ENCODE results near the gene GNG13.

Gene GNG13

DNA sequence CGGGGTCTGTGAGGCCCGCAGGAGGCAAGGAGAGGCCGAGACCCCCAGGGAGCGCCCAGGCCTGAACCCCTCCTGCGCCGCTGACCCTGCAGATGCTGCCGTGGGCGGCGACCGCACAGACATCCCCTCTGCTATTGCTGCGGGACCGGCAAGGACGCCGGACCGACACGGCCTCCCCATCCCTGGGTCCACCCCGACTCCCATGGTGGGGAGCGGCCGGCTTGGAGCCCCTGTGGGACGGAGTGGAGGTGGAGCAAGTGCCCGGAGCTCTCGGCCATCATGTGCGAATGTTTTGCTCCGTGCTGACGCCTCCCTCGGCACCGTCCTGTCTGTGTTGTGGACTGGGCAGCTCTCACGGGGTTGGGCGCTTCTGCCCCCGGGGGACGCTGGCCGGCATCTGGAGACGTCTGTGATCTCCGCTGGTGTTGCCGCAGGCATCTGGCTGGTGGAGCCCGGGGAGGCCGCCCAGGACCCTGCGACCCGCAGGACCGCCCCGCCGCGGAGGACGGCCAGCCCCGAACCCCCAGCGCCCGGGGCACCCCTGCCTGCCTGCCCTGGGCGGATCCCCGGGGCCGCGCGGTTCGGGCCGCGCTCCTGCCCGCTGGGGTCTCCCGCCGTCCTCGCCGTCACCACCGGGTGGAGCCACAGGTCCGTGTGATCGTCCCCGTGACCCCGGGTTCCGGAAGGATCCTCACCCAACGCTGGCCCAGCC, 12.8 kb upstream of the GNG13 start:
- DNase-seq (ENCODE audit: low read depth in 2 of 2), result peak in 1 of 2 donors; percentile 49

DNA sequence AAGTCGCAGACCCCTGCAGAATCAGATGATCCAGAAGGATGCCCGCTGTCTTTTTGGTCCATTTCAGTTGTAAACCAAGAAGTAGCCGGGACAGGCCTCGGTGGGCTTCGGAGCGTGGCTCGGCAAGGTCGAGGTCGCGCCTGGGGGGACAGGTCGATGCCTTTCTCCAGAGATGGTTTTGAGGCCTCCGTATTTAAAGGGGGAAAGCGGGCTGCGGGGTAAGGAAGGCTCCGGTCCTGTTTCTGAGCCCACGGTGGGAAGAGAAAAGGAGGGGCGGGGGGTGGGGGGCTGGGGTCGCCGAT, 7.5 kb upstream of the GNG13 start:
- no peak for DNase-seq (ENCODE audit: low read depth in 2 of 2)

DNA sequence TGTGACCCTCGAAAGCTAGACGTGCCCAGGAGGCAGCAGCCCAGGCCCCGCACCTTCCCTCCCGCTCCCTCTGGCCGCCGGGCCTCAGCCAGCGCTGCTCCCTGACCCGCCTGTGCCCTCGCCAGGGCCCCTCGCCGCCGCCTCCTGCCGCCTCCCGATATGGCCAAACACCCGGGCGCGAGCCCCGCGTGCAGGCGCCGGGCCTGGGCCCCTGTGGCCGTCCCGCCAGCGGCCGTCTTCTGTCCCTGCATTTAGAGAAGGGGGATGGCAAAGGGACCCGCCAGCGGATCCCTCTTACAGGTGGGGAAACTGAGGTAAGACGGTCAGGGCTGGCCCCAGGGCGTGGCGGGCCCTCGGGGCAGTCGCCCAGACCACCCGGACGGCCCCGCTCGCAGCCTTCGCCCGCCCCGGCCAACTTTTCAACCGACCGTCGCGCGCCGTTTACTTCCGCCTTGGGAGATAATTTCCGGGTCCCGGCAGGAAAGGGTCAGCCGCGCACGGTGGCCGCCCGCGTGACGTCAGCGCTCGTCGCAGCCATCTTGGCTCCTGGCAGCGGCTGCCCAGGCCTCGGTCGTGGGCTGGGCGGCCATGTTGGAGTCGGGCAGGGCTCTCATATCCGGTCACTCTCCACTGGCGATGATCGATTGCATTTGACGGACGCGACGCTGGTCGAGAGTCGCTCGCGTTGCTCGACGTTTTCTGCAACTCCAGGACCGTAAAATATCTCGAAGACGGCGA, 7.0 kb upstream of the GNG13 start:
- peak; percentile 73 to 87 for DNase-seq (ENCODE audit: low read depth in 2 of 2)

DNA sequence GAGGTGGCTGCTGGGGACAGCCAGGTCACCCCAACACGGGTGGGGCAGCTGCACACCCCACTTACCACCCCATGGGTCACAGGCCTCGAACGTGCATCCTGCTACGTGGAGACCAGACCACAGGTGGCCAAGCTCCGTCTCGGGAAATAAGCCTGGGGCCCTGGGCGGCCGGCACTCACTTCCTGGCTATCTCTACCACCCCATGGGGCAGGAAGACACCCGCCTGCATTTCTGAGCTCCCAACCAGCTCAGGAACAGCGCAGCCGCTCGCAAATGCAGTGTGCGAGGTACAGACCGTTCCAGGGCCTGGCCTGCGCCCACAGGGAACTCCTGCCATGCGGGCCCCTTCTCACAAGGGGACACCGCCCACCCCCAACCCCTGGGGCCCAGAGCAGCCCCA, 4.9 kb upstream of the GNG13 start:
- DNase-seq (ENCODE audit: low read depth in 2 of 2), result no peak

DNA sequence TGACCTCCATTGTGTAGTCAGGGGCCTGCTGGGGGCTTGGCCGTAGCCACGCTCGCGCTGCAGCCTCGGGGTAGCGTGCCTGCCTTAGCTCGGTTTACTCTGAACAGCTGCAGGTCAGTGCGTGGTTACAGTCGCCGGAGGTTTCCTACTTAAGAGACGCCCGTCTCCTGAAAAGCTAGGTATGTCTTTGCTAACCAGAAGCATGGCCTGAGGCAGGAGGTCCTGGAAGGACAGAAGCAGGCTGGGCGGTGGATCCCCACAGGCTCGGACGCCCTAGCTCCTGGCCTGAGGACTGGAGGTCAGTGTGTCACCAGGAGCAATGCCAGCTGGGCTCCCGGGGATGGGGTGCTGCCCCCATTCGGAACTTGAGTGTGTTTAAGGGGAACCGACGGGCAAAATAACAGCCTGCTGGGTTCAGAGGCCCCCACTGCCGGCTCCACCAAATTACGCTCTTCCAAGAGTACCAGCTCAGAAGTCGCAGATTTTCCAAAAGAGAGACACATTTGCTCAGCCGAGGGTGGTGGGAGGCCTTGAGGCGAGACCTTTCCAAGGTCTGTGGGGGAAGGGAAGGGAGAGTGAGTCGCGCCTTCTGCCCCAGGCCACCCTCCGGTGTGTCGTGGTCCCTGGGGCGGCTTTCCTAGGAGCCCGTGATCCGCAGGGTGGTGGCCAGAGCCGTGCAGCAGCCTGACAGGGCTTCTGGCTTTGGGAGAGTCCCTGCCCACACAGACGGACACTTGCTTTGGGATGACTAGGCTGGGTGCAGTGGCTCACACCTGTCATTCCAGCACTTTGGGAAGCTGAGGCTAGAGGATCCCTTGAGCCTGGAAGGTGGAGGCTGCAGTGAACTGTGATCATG, 3.9 kb upstream of the GNG13 start:
- no peak for DNase-seq (ENCODE audit: low read depth in 2 of 2)

DNA sequence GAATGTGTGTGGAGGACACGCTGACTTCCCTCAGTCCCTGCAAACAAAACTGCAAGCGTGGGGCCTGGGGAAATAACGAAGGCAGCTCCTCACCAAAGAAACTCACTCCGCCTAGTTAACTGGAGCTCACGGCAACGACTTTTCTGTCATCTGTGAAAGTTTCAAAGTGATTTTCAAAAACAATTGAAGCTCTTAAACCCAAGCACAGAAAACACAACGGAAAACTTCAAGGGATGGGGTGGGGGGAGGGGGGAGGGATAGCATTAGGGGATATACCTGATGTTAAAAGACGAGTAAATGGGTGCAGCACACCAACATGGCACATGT, 3.2 kb upstream of the GNG13 start:
- no peak for DNase-seq (ENCODE audit: low read depth in 2 of 2)

DNA sequence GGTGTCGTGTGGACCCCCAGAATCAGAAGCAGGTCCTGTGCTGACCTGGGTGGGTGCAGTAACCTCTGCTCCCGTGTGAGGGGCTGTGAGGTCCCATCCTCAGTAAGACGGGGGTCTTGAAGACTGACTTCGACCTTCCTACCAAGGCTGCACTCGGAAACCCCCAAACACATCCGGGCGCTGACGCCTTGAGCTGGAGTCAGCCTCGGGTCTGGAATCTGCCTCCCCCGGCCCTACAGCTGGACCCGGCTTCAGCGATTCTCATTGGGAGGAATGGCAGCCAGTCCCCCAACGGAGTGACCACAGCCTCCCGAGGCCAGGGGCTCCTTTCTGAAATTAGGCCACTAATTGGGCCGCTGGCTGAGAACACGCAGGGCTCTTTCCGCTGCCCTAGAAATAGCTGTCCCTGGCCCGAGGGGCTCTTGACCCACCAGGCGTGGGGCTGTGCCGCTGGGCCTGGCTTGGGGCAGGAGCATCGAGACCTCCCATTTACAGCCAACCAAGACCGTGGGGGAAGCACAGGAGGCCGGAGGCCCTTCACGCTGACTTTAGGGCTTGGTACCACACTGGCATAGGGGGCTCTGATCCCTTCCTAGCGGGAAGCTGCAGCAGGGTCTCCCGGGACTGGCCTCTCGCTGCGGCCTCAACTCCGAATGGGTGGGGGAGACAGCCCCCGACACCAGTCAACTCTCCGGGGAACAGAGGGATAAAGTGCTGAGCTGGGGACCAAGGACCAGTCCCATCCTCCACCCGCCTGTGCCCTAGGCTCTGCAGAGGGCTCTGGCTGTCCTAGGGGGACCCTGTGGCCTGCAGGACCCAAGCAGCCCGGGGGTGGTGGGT, 2.6 kb upstream of the GNG13 start:
- no peak for DNase-seq (ENCODE audit: low read depth in 2 of 2)

DNA sequence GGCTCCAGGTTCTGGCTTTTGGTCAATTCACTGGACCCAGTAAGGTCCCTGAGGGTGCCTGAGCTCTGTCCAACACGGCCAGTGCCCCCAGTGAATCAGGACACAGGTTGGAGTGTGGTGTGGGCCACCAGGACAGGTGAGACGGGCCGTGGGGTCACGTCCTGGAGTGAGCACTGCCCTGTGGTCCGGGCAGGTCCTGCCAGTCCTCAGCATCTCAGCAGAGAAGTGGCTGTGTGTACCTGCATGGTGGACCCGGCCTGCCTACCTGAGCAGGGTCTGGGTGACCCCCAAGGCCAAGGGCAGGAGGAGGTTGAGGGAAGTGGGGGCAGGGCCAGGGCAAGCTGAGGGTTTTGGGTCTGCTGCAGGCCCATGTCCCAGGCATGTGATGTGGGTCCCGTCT, 1.9 kb upstream of the GNG13 start:
- DNase-seq (ENCODE audit: low read depth in 2 of 2), result no peak

DNA sequence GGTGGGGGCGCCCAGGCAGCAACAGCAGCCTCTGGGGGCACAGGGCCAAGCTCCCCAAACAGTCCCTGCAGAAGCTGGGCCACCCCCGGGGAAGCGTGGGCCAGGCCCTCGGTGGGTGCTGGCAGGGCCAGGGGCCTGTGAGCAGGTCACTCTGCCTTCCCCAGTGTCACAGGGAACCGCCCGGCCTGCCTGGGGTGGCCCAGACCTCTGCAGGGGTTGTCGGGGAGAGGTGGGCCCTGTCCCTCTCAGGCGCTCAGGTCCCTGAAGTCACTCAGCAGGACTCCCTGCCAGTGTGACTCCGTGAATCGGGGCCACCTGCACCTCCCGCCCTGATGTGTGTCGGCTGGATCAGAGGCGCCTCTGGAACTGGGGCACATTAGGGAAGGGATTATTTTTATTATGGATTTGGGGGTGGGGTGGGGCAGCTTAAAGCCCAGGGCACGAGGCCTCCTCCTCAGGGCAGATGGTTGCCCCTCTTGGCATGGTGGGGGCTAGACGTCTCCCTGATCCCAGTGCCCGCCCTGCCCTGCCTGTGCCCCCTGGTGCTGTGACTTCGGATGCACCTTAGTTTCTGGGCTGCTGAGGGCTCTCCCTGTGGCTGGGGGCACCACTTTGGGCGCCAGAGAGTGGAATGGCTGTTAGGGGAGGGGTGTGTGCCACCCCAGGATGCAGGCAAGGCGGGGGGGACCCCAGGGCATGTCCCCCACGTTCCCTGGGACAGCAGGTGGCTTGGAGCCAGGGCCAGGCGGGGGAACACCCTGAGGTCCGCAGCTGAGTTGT, 1.2 kb upstream of the GNG13 start:
- no peak for DNase-seq (ENCODE audit: low read depth in 2 of 2)

DNA sequence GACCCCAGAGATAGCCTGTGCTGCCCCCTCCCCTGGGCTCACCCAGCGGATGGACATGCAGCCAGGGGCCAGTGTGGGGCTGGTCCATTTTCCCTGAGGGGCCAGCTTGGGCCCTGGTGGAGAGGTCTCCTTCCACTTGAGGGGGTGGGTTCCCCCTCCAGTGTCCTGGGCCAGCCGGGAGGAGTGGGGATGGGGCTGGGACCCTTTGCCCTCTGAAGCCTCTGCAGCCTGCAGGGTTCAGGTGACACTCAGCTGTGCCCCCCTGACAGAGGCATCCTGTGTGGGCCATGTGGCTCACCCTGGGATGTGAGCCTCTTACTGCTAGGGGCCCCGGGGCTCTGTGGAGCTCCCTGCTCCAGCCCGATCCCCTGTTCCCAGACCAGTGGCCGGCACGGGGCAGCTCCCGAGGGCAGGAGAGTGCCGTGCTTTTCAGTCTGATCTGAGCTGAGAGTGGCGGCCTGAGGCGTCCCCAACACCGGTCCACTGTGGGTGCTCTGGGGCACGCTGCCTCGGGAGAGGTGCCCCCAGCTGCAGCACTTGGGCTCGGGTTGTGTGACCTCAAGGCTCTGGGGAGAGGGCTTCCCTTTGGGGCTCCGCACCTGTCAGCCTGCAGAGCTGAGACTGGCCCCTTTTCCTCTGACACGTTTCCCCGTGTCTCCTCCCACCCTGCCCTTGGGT, 439 bp upstream of the GNG13 start:
- DNase-seq (ENCODE audit: low read depth in 2 of 2), result no peak

DNA sequence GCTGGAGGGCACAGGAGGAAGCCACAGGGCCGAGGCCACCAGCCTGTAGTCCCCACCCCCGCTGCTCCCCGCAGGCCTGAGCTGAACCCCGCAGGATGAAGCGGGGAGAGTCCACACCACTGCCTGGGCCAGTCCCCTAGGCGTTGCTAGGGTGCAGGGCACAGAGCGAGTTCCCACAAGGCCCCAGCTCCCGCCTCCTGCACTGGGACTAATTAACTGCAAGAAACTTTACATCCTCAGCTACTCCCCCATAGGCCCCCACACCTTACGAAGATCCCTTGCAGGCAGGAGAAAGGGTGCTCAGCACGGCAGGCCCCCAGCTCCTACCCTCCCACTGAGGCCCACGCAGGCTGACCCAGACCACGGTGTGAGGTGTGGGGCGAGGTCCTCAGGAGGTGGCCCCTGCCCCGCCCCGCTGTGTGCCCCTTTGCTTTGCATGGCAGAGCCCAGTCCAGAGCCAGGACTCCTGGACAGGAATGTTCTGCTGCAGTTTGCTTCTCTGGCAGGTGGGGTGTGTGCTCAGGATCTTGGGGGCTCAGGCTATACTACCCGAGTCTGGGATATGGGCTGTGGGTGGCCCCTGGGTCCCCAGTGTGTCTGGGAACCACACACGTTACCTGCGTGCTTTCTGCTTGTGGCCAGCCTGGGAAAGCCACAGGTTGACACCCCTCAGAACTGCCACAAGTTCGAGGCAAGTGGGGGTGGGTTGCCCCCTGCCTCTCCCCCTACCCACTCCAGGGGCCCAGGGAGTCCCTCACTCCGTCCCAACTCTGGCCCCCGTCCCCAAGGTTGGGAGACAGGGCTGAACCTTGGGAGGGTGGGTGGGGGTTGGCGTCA, 1.2 kb downstream of the GNG13 start:
- no peak for DNase-seq (ENCODE audit: low read depth in 2 of 2)

DNA sequence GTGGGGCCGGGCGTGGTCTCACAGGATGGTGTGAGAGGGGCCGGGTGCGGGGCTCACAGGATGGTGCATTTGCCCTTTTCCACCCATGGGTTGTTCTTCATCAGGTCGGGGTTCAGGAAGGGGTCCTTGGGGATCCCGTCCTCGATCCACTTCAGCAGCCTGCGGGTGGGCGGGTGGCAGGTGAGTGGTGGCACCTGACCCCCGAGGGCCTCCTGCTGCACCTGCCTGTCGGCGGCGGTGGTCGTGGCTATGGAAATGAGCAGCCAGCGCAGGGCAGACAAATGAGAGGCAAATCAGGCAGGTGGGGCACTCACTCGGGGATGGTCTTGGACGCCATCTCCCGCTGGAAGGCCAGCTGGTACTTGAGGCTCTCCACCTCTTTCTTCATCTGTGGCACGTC, 1.9 kb downstream of the GNG13 start:
- no peak for DNase-seq (ENCODE audit: low read depth in 2 of 2)

DNA sequence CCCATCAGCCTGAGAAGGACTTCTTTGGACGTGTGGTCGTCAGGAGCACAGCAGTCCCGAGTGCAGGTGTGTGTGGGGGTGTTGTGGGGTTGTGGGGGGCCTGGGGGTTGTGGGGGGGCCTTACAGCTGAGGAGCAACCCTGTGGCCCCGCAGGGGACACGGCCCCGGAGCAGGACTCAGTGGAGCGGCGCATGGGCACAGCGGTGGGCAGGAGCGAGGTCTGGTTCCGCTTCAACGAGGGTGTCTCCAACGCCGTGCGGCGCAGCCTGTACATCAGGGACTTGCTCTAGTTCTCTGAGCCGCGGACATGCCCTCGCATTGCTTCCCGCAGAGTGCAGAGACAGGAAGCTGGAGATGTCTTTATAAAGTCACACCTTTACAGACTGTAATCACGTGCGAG, 2.8 kb downstream of the GNG13 start:
- no peak for DNase-seq (ENCODE audit: low read depth in 2 of 2)

DNA sequence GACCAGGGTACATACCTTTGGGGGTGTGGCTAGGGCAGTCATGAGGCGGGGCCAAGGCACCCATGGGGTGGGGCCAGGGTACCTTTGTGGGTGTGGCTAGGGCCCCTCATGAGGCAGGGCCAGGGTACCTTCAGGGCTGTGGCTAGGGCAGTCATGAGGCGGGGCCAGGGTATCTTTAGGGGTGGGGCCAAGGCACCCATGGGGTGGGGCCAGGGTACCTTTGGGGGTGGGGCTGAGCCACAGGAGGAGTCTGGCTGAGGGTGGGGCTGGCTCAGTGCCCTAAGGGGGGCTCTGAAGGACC, 3.5 kb downstream of the GNG13 start:
- DNase-seq (ENCODE audit: low read depth in 2 of 2), result peak in 1 of 2 donors; percentile 27

DNA sequence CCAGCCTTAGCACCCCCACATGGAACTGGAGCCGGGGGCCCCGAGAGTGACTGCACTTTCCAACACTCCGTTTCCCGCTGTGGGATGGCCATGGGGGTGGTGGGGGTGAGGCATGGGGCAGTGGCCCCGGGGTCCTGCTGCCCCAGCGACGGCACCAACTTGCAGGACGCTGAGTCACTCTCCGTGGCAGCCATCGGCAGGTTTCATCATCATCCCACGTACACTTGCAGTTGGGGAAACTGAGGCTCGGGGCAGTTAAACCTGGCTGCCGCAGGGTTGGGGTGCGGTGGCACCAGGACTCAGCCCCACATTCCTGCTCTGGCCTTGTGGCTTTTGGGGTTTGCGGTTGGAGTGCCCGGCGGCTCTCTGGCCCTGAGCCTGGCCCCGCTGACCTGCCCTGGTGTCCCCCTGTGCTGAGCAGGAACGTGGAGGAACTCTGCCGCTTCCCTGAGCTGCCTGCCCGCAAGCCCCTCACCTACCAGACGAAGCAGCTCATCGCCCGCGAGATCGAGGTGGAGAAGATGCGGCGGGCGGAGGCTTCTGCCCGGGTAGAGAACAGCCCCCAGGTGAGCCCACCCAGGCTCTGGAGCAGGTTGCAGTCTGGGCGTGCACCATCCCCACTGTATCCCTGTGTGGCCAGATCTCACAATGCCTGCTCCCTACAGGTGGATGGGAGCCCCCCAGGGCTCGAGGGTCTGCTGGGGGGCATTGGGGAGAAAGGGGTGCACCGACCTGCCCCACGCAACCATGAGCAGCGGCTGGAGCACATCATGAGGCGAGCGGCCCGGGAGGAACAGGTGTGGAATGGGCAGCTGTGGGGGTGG, 4.0 kb downstream of the GNG13 start:
- no peak for DNase-seq (ENCODE audit: low read depth in 2 of 2)

DNA sequence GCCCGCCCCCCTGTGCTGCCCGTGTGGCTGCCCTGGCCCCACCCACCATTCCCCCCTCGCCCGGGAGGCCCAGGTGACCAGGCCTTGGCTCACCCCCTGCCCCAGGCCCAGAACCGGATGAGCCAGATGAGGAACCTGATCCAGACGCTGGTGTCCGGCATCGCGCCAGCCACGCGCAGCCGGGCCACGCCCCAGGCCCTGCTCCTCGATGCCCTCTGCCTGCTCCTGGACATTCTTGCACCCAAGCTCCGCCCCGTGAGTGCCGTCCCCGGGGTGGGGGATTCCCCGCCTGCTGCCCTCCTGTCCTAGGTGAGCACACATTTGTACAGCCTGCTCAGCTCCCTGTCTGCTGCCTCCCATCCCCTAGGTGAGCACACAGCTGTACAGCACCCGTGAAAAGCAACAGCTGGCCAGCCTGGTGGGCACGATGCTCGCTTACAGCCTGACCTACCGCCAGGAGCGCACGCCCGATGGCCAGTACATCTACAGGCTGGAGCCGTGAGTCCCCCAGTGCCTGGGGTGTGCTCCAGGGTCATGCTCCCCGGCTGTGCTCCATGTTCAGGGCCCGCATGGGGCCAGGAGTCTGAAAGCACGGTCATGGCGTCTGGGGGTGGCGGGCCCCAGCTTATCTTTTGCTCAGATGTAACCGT, 4.8 kb downstream of the GNG13 start:
- no peak for DNase-seq (ENCODE audit: low read depth in 2 of 2)

DNA sequence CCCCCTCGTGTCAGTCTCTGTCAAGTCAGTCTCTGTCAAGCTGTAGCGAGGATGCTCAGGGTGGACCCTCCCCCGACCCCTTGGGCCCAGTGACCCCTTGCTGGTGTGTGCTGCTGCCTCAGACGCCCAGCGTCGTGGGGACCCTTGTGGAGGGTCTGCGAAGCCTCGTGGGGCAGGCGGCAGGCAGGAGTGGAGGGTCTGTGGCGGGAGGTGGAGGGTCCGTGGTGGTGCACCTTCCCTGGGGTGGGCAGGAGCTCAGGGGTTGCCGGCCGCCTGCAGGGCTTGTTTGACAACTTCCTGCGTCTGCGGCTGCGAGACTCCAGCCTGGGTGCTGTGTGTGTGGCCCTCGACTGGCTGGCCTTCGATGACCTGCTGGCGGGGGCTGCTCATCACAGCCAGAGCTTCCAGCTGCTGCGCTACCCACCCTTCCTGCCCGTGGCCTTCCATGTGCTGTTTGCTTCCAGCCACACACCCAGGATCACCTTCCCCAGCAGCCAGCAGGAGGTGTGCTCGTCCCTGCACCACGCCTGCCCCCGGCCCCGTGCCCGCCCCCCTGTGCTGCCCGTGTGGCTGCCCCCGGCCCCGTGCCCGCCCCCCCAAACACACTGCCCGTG, 5.6 kb downstream of the GNG13 start:
- no peak for DNase-seq (ENCODE audit: low read depth in 2 of 2)

All from stimulated activated CD4-positive, alpha-beta T cell treated with anti-CD3 and anti-CD28 coated beads, Interleukin-15, amount 100 ng/mL, for 48 hours (primary cell).